Erythroblast (primary cell): Measurements from ENCODE around the gene LRIG2.
"Not testable (repeated sequence)": the region's sequence is repeated elsewhere in the genome, so short reads cannot be mapped to it uniquely, and the experiment has no call there.

Experiments used
- DNase-seq, 2 experiments: peaks; one replicate each; lab custom pipeline; 2025; lab: John Stamatoyannopoulos, UW
- GATA1 ChIP-seq: IDR thresholded peaks from 2 replicates; pipeline ENCODE4 v1.6.1; 2011; ENCODE audit warnings: low read depth, mild to moderate bottlenecking, control low read depth, low read length, moderate library complexity
- POLR2A ChIP-seq: IDR thresholded peaks from 2 replicates; pipeline ENCODE4 v1.6.1; 2011; ENCODE audit warnings: mild to moderate bottlenecking, low read length

The LRIG2 gene

GRCh38 chr1:113142791-113143190 lies 69.8 kb downstream of the LRIG2 start:
- TF ChIP-seq GATA1 (no peak), POLR2A (no peak)
- DNase-seq: peak in 1 of 2 experiments; percentile 43

DNA sequence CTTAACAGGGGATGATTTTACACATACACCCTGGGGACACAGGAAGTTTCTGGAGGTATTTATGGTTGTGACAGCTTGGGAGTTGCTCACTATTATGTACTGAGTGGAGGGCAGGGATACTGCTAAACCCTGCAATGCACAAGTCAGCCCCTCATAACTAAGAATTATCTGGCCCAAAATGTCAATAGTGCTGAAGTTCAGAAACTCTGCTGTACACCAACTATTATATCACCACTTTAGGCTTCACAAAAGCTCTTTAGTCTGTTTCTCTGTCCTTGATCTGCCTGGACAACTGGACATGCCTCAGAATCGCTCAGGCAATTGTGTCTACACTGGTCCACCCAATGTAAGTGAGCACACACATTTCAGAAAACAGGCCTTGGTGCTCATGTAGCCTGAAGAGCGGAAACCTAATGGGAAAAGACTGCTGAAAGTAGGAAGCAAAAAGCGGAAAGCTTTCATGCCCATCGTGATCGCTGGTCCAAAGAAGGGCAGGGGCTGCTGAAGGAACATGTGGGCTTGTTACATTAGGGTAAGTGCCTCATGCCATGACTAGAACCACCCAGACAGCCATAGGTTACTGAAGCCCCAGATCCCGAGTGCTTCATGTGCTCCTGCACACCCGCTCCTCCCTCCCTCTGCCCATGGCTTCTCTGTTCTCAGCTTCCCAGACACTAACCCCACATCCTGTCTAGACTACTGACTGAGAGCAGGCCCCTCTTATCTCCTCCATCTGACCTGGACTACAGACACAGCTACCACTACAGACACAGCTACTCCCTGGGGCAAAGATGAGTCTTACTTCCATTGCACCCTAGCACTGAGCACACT lies 73.5 kb downstream of the LRIG2 start:
- peak; percentile 45 to 55 for DNase-seq
- TF ChIP-seq GATA1 (no peak), POLR2A (no peak)

DNA sequence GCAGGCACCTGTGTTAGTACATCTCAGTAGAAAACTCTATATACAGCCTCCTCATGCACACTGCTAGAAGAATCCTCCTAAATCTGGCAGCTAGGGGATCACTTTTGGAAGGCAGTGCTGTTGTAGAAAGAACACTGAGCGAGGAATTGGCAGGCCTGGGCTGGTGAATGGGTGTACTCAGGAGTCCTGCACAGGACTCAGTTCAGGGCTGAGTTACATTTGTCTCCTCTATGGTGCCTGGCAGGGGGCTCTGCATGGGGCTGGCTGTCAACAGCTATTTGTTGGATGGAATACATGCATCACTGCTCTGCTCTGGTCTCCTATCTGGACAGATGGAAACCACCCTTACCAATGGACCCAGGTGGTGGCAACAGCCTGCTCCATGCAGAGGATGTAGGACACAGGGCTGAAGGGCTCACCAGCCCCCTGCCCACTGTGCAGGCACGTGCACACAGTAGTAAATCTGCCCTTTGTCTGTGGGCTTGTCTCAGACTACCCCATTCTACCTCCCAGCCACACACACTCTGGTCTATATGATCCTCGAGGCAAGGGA lies 74.2 kb downstream of the LRIG2 start:
- no peak for DNase-seq
- TF ChIP-seq POLR2A: no peak
- TF ChIP-seq GATA1: no peak

- DNase-seq: no peak
- no peak for TF ChIP-seq GATA1
- no peak for TF ChIP-seq POLR2A
Observed at GRCh38 chr1:113147826-113148225, 74.8 kb downstream of the LRIG2 start.

- DNase-seq: not testable (repeated sequence)
Observed at GRCh38 chr1:113150494-113150893, 77.5 kb downstream of the LRIG2 start.

- peak; percentile 28 to 31 for DNase-seq
- TF ChIP-seq POLR2A (no peak), GATA1 (no peak)
Observed at GRCh38 chr1:113153116-113153803, 80.3 kb downstream of the LRIG2 start.

- TF ChIP-seq GATA1 (no peak), POLR2A (no peak)
- DNase-seq: no peak
Observed at GRCh38 chr1:113156368-113156767, 83.4 kb downstream of the LRIG2 start.

DNA sequence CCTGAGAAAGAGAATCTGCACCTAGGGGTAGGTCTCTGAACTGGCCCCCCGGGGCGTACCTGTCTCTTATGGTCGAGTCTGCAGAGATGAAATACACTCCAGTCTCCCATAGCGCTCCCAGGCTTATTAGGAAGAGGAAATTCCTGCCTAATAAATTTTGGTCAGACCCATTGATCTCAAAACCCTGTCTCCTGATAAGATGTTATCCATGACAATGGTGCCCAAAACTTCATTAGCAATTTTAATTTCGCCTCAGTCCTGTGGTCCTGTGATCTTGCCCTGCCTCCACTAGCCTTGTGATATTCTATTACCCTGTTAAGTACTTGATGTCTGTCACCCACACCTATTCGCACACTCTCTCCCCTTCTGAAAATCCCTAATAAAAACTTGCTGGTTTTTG lies 85.7 kb downstream of the LRIG2 start:
- DNase-seq: not testable (repeated sequence)

DNA sequence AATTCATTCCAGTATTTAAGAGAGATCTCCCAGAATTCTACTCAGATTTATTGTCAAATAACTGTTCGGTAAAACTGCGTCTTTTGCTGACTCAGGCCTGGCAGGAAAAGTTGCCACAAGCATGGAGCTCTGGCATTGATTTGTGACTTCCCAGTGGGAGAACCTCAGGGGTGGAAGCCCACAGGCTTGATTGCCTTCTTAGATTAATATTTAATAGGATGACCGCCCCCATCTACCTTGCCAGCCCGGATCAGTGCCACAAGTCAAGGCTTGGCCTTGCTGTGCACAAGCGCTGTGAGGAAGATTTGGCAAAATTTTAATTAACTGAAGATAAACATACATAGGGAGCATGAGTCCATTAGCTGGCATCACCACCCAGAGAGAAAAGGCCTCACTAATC lies 93.5 kb downstream of the LRIG2 start:
- TF ChIP-seq GATA1 (no peak), POLR2A (no peak)
- DNase-seq: no peak

DNA sequence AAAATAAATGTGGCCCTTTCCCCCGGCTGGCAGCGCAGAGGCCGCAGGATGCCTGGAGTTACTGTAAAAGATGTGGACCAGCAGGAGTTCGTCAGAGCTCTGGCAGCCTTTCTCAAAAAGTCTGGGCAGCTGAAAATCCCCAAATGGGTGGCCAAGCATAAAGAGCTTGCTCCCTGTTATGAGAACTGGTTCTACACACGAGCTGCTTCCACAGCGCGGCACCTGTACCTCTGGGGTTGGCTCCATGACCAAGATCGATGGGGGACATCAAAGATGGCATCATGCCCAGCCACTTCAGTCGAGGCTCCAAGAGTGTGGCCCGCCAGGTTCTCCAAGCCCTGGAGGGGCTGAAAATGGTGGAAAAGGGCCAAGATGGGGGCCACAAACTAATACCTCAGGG lies 95.9 kb downstream of the LRIG2 start:
- TF ChIP-seq GATA1 (no peak), POLR2A (no peak)
- no peak for DNase-seq

GRCh38 chr1:113169591-113169990 lies 96.6 kb downstream of the LRIG2 start:
- DNase-seq: no peak
- no peak for TF ChIP-seq POLR2A
- no peak for TF ChIP-seq GATA1

DNA sequence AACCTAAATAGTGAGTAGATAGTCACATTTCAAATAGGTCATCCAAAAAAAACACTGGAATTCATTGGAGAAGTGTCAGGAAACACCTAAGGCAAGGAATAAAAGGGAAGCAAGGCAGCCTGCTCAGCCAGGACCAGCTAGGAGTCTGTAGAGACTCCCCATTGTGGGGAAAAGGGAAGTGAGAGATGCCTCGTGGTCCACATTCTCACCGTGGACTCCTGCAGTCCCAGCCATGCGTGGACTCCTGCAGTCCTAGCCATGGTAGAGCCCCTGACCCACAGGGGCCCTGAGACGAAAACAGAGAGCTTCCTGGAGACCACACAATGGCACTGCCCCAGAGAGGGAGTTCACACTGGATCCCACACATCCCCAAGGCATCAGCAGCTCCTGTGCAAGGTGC lies 97.5 kb downstream of the LRIG2 start:
- TF ChIP-seq GATA1 (no peak), POLR2A (no peak)
- no peak for DNase-seq

- no peak for DNase-seq
- TF ChIP-seq POLR2A (no peak), GATA1 (no peak)
Observed at GRCh38 chr1:113178106-113178505, 105.1 kb downstream of the LRIG2 start.

DNA sequence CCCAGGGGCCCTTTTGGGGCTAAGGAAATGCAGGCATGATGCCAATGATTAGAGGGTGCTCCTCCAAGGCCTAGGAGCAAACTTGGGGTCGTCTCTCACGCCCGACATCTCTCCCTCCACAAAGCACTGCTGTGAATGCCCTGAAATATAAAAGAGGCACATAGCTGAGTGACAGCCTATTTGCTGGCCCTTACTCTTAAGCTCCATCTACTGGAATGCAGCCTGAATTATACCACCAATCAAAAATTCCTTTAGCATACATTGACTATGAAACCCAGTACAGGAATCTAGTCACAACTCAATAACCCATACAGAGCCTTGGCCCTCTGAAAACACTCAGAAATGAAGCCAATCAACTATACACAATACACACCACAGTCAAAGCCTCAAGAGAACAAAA lies 105.5 kb downstream of the LRIG2 start:
- peak; percentile 21 to 27 for DNase-seq
- no peak for TF ChIP-seq GATA1
- no peak for TF ChIP-seq POLR2A
